ENCODE measurements around the gene SHLD1. TPM values are rescaled to one million over a fixed set of nuclear protein-coding genes. Genes with fewer than 3 reads are reported as not detected.
"Not testable (repeated sequence)": the region's sequence is repeated elsewhere in the genome, so short reads cannot be mapped to it uniquely, and the experiment has no call there.

SHLD1 gene
- total RNA-seq, 4 donors from 2014 or later = 4.0 to 11.7 (median 4.7) TPM

DNA sequence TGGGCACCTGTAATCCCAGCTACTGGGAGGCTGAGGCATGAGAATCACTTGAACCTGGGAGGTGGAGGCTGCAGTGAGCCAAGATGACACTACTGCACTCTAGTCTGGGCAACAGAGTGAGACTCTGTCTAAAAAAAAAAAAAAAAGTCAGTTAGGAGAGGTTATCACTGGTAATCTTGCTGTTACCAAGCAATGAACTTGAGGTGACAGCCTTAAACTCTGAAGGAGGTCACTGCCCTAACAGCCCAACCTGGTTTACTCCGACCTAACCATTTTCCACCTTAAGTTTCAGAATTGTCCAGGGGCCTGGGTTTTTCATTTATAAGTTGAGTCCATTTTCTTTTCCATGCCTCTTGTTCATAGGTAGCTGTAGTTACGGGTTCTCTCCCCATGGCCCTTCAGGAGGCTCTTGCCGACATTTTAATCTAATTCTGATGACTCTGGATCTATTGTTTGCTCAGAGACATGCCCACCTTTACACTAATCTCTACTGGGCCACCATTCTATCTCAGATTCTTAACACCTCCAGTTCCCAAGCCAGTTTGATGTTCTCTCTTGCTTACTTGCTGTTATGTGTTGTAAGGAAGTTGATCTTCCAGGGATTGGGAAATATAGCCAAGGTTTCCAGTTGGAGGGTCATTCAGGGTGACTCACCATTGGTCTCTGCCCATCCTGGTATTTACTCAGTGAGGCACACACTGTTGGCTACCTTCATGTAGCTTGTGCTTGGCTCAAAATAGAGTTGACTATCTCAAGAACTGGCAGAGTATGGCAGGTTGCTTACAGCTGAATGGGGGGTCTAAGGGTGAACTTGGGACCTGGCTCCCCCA, 29.1 kb downstream of the SHLD1 start:
- no peak overlapping the region for H3K27ac ChIP-seq
- H3K4me1 ChIP-seq = peaks cover 20% of the 10 kb centered on the region in 2 donors
- peaks cover 0 to 1% of the 10 kb centered on the region in 2 donors for H3K36me3 ChIP-seq
- DNase-seq = no peak
- no peaks in the 10 kb centered on the region for H3K9me3 ChIP-seq
- H3K27me3 ChIP-seq = no peaks in the 10 kb centered on the region
- TF ChIP-seq, protein P1, sequence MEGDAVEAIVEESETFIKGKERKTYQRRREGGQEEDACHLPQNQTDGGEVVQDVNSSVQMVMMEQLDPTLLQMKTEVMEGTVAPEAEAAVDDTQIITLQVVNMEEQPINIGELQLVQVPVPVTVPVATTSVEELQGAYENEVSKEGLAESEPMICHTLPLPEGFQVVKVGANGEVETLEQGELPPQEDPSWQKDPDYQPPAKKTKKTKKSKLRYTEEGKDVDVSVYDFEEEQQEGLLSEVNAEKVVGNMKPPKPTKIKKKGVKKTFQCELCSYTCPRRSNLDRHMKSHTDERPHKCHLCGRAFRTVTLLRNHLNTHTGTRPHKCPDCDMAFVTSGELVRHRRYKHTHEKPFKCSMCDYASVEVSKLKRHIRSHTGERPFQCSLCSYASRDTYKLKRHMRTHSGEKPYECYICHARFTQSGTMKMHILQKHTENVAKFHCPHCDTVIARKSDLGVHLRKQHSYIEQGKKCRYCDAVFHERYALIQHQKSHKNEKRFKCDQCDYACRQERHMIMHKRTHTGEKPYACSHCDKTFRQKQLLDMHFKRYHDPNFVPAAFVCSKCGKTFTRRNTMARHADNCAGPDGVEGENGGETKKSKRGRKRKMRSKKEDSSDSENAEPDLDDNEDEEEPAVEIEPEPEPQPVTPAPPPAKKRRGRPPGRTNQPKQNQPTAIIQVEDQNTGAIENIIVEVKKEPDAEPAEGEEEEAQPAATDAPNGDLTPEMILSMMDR (IDR thresholded peaks at IDR 0.05) = no peak
- no peak for TF ChIP-seq POLR2A (IDR thresholded peaks at IDR 0.05)
- H3K4me3 ChIP-seq (replicated peaks in 1 of 3) = no peak overlapping the region
- intact Hi-C loops (cut with DNase I) = no loop called here
- WGBS, 2 donors = 80 to 93% methylated on average over 3 of the region's 3 CpGs

GRCh38 chr20:5780846-5781217, 30.6 kb downstream of the SHLD1 start:
- Histone ChIP-seq H3K4me1 (peaks cover 24 to 29% of the 10 kb centered on the region in 2 donors), H3K27ac (peak overlapping the region; percentile 67 to 78 (median 69)), H3K36me3 (no peaks in the 10 kb centered on the region), H3K9me3 (no peaks in the 10 kb centered on the region), H3K27me3 (no peaks in the 10 kb centered on the region), H3K4me3 (replicated peaks in 1 of 3) (no peak overlapping the region)
- TF ChIP-seq, protein P1 (IDR thresholded peaks at IDR 0.05) = no peak
- no peak for TF ChIP-seq POLR2A (IDR thresholded peaks at IDR 0.05)
- intact Hi-C loops (cut with DNase I) = no loop called here
- 87 to 100% methylated on average over 2 of the region's 2 CpGs for WGBS, 2 donors
- DNase-seq = no peak

DNA sequence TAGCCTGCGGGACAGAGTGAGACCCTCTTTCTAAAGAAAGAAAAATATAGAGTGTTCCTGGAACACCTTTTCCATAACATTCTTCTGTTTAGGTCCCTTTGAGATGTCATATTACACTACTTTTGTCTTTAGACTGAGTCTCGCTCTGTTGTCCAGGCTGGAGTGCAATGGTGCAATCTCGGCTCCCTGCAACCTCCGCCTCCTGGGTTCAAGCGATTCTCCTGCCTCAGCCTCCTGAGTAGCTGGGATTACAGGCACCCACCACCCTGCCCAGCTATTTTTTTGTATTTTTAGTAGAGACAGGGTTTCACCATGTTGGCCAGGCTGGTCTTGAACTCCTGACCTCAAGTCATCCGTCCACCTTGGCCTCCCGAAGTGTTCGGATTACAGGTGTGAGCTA, 31.2 kb downstream of the SHLD1 start:
- H3K36me3 ChIP-seq; H3K4me3 ChIP-seq (replicated peaks in 1 of 3); H3K27me3 ChIP-seq; intact Hi-C loops (cut with DNase I); H3K9me3 ChIP-seq; DNase-seq: not testable (repeated sequence)
- peaks cover 26 to 34% of the 10 kb centered on the region in 2 donors for H3K4me1 ChIP-seq
- peak overlapping the region; percentile 69 to 84 (median 78) for H3K27ac ChIP-seq
- 76% methylated on average over 8 of the region's 8 CpGs for WGBS, 2 donors

DNA sequence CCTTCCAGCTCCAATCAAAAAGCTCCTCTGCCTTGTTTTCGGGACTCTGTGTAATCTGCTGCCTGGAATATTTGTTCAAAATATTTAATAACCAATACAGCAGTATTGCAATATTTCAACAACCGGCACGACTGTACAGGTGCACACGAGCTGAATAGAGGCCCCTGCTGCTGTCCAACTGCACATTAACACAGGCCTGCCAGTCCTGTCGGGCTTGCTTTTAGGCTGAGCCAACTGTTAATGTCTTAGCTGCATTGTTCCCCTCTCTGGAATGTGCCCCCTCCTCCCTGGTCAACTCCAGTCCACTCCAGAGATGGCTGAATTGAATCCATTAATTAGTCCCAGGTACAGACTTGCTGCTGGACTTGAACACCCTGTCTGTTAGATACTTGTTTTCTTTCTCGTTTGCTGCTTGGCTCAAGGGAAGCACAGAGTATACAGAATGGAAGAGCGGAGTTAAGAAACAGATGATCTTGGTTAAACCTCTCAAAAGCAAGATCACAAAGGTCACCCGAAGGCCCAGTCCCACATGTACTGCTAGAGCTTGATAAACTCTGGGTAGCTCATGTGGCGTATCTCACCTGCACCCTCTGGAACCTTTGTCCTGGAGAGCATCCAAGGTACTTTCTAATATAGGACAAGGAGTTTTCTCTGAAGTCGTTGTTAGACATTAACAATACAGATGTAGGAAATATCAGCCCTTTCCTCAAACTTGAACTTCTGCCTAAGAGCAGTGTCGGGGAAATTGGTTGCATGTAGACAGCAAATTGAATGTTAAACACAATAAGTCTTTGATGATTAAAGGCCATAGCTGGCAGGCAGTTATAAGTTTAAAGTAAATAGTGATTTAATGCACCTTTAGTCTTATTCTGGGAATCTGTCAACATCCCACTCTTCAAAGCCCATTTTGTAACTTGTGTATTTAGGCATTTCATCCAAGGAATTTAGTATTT, 31.9 kb downstream of the SHLD1 start:
- Histone ChIP-seq H3K36me3 (no peaks in the 10 kb centered on the region), H3K27ac (peak overlapping the region; percentile 69 to 84 (median 78))

GRCh38 chr20:5784735-5785134, 34.5 kb downstream of the SHLD1 start:
- intact Hi-C loops (cut with DNase I) = loop anchor here (5.0 kb wide), 1 partner anchor 257 kb away; no protein-coding TSS in a partner anchor
- H3K9me3 ChIP-seq = no peaks in the 10 kb centered on the region
- no peaks in the 10 kb centered on the region for H3K36me3 ChIP-seq
- peak; percentile 94 for DNase-seq
- H3K4me1 ChIP-seq = peaks cover 42 to 54% of the 10 kb centered on the region in 2 donors
- 50 to 51% methylated on average over 8 of the region's 8 CpGs for WGBS, 2 donors
- H3K27ac ChIP-seq = peak overlapping the region; percentile 70 to 84 (median 75)
- no peak overlapping the region for H3K4me3 ChIP-seq (replicated peaks in 1 of 3)
- TF ChIP-seq, protein P1 (IDR thresholded peaks at IDR 0.05) = no peak
- TF ChIP-seq POLR2A (IDR thresholded peaks at IDR 0.05) = no peak
- H3K27me3 ChIP-seq = no peaks in the 10 kb centered on the region

More for the DNA sequence above, 31.9 kb downstream of the SHLD1 start:
- Histone ChIP-seq H3K4me1 (peaks cover 33 to 41% of the 10 kb centered on the region in 2 donors), H3K27me3 (no peaks in the 10 kb centered on the region), H3K4me3 (replicated peaks in 1 of 3) (no peak overlapping the region), H3K9me3 (no peaks in the 10 kb centered on the region)
- intact Hi-C loops (cut with DNase I) = no loop called here
- no peak for TF ChIP-seq POLR2A (IDR thresholded peaks at IDR 0.05)
- TF ChIP-seq, protein P1 (IDR thresholded peaks at IDR 0.05) = no peak
- DNase-seq = peak; percentile 69 to 74
- WGBS, 2 donors = 34 to 44% methylated on average over 11 of the region's 11 CpGs
